BLaER1 treated with 17β-estradiol and CSF1 and Interleukin-3, amounts not matched to agents 10 nM and 100 nM (cell line): ENCODE results near the gene RNF11.

Experiments
- H3K27ac ChIP-seq, 11 experiments: shearing (Covaris generic); formaldehyde crosslinking; 2 replicates each; pipeline ENCODE4 v1.8.1; 2022
- H3K27me3 ChIP-seq, 11 experiments: shearing (Covaris generic); formaldehyde crosslinking; 2 replicates each; pipeline ENCODE4 v1.8.1; 2022
- H3K36me3 ChIP-seq, 11 experiments: shearing (Covaris generic); formaldehyde crosslinking; 2 replicates each; pipeline ENCODE4 v1.8.1; 2022
- H3K4me1 ChIP-seq, 10 experiments: shearing (Covaris generic); formaldehyde crosslinking; 2 replicates each; pipeline ENCODE4 v1.8.1; 2022
- H3K4me2 ChIP-seq, 11 experiments: shearing (Covaris generic); formaldehyde crosslinking; 2 replicates each; pipeline ENCODE4 v1.8.1; 2022
- H3K4me3 ChIP-seq, 10 experiments: shearing (Covaris generic); formaldehyde crosslinking; 2 replicates each; pipeline ENCODE4 v1.8.1; 2022
- H3K9ac ChIP-seq, 11 experiments: shearing (Covaris generic); formaldehyde crosslinking; 2 replicates each; pipeline ENCODE4 v1.8.1; 2022
- H3K9me3 ChIP-seq, 11 experiments: shearing (Covaris generic); formaldehyde crosslinking; replicated peaks in 1 of 11; 2 replicates each; pipeline ENCODE4 v1.8.1; 2022
- H4K20me1 ChIP-seq, 11 experiments: shearing (Covaris generic); formaldehyde crosslinking; 2 replicates each; pipeline ENCODE4 v1.8.1; 2022
- Cebpa-rat ChIP-seq, 11 experiments: shearing (Covaris generic); IDR thresholded peaks; 2 replicates each; pipeline ENCODE4 v1.8.1; 2022

Gene RNF11

DNA sequence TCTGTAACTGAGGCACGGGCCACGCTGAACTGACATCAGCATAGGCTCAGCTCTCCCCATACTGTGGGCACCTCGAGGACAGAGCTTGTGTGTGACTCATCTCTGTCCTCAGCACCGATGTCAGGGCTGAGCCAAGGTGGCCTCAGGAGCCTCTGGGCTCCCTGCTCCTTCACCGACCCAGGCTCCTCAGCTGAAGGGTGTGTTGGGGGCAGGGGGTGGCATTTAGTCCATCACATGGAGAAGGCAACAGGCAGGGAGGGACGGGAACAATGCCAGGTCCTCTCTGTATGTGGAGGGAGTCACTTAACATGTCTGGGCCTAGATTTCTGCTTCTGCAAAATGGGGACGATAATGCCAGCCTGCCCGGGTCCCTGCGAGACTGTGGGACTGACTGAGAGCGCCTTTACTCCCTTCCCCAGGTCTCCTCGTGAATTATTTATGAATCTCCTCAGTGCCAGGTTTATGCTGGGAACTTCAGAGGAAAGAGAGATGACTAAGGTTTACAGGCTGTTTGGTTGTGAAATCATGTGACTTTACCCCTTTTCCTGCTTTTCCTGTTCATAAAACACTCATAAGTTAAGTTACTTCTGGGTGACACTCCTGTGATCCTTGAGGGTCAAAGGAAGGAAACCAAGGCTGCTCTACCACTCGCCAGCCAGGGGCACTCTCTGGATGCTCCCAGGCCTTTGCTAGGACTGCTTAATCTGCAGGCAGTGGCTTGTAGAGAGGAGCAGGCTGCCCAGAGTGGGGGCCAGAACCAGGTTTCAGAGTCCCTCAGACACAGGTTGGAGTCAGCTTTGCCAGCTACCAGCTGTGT is 78.1 kb downstream of the RNF11 start:
- no peak for TF ChIP-seq Cebpa-rat (IDR thresholded peaks at IDR 0.05)
- Histone ChIP-seq H3K4me2 (peak overlapping the region in 10 of 11 experiments; percentile 24 to 79 (median 49); a peak in 19 of 22 replicates), H3K27ac (peak overlapping the region in 6 of 11 experiments; percentile 42 to 62 (median 52); a peak in 11 of 22 replicates)

DNA sequence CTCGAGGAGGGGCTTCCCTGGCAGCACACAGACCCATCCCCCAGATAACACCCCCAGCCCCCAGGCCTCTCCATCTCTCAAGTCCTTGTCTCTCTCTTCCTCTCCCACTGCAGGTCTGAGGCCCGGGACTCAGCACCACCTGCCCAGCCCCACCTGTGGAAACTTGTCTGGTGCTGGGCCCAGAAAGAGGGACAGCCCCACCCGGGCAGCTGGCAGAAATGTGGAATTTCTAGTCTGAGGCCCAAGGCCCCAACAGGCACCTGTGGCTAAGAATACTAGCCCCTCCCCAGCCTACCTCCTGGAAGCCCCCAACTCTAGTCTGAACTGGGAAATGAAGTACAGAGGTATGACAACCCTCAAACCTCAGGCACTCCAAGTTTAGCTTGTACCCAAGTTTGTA is 78.9 kb downstream of the RNF11 start:
- no peak overlapping the region for H3K4me3 ChIP-seq
- H3K27ac ChIP-seq, result peak overlapping the region in 2 of 11 experiments; percentile 56 to 57; a peak in 3 of 22 replicates
- no peak for TF ChIP-seq Cebpa-rat (IDR thresholded peaks at IDR 0.05)
- no peaks in the 10 kb centered on the region for H3K9me3 ChIP-seq
- H4K20me1 ChIP-seq, result no peaks in the 10 kb centered on the region
- H3K4me1 ChIP-seq, result peaks cover 23 to 53% (median 33%) of the 10 kb centered on the region in 10 experiments
- H3K27me3 ChIP-seq, result no peaks in the 10 kb centered on the region
- peak overlapping the region in 5 of 11 experiments; percentile 55 to 79 (median 71); a peak in 10 of 22 replicates for H3K4me2 ChIP-seq
- no peaks in the 10 kb centered on the region for H3K36me3 ChIP-seq
- H3K9ac ChIP-seq, result no peak overlapping the region; a peak in 1 of 22 replicates

More for the DNA sequence above, 78.1 kb downstream of the RNF11 start:
- no peaks in the 10 kb centered on the region for H4K20me1 ChIP-seq
- H3K36me3 ChIP-seq, result no peaks in the 10 kb centered on the region
- H3K9ac ChIP-seq, result peak overlapping the region in 4 of 11 experiments; percentile 6 to 46 (median 16); a peak in 5 of 22 replicates
- H3K27me3 ChIP-seq, result no peaks in the 10 kb centered on the region
- no peaks in the 10 kb centered on the region for H3K9me3 ChIP-seq
- H3K4me1 ChIP-seq, result peaks cover 23 to 53% (median 33%) of the 10 kb centered on the region in 10 experiments
- no peak overlapping the region for H3K4me3 ChIP-seq

DNA sequence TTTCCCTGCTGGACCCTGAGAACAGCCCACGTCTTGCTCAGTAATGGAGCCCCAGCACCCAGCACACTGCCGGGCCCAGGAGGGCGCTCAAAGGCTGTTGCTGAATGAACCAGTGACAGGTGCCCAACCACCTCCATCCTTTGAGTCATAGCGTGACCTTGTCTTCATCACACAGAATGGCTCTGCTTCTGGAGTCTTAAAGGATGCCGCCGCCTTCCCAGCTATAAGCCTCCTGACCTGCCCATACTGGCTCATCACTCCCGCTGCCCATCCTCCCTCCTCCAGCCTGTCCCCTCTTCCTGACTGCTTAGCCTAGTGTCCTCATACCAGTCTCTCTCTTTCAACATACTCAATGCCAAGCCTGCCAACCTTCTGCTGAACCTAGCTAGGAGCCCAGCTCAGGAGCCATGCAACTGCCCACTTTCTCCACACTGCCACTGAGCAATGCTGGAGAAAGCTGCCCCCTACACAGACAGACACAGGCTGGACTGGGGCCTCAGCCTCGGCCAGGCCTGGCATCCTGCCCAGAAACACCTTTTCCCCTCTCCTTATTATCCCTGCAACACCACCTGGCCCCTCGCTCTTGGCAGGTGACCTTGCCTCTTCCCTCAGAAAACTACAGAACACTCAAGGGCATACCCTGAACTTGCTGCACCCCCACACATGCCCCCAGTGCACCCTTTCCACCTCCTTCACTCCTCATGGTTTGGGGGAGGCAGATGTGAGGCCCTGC is 80.2 kb downstream of the RNF11 start:
- no peak overlapping the region for H3K4me3 ChIP-seq
- H3K9ac ChIP-seq, result no peak overlapping the region
- no peaks in the 10 kb centered on the region for H4K20me1 ChIP-seq
- no peak overlapping the region for H3K4me2 ChIP-seq
- no peaks in the 10 kb centered on the region for H3K9me3 ChIP-seq
- H3K27ac ChIP-seq, result no peak overlapping the region
- no peaks in the 10 kb centered on the region for H3K36me3 ChIP-seq
- no peaks in the 10 kb centered on the region for H3K27me3 ChIP-seq
- no peak for TF ChIP-seq Cebpa-rat (IDR thresholded peaks at IDR 0.05)
- peaks cover 13 to 42% (median 21%) of the 10 kb centered on the region in 10 experiments for H3K4me1 ChIP-seq

DNA sequence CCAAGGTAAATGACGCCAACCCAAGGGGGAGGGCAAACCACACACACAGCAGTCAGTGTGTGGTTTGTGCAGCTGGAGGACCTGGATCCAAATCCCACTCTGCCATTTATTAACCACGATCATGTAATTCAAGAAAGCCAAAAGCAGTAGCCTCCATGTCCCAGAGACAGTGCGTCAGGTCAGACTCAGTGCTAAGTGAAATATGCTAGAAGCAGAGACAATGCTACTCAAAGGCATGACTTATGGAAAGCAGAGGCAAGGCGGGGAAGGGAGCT is 80.7 kb downstream of the RNF11 start:
- Histone ChIP-seq H3K36me3 (no peaks in the 10 kb centered on the region), H4K20me1 (no peaks in the 10 kb centered on the region), H3K4me3 (no peak overlapping the region), H3K9me3 (no peaks in the 10 kb centered on the region), H3K4me1 (peaks cover 8 to 37% (median 18%) of the 10 kb centered on the region in 10 experiments; a peak in 18 of 20 replicates), H3K9ac (no peak overlapping the region), H3K4me2 (no peak overlapping the region), H3K27me3 (no peaks in the 10 kb centered on the region), H3K27ac (no peak overlapping the region)
- no peak for TF ChIP-seq Cebpa-rat (IDR thresholded peaks at IDR 0.05)

DNA sequence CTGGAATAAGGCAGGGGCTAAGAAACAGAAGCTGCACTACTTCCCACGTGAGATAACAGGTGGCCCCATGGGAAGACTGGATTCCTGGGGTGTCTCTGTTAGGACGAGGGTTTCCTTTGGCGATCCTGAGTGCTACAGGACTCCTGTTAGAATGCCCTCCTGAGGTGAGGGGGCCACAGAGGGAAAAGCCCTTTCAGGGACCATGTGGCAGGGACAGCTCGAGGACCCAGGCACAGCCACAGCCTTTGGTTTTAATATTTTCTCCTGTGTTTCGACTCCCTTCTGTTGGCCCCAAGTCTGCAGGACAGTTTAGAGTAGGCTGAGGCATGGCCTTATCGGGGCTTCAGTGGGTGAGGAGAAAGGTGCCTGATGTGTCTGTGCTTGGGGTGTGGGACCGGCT is 81.7 kb downstream of the RNF11 start:
- TF ChIP-seq Cebpa-rat (IDR thresholded peaks at IDR 0.05), result no peak
- no peak overlapping the region for H3K4me3 ChIP-seq
- H3K9me3 ChIP-seq, result no peaks in the 10 kb centered on the region
- no peak overlapping the region for H3K4me2 ChIP-seq
- no peaks in the 10 kb centered on the region for H4K20me1 ChIP-seq
- no peaks in the 10 kb centered on the region for H3K27me3 ChIP-seq
- H3K4me1 ChIP-seq, result peaks cover 7 to 27% (median 18%) of the 10 kb centered on the region in 10 experiments; a peak in 18 of 20 replicates
- no peak overlapping the region for H3K27ac ChIP-seq
- no peak overlapping the region for H3K9ac ChIP-seq
- no peaks in the 10 kb centered on the region for H3K36me3 ChIP-seq

DNA sequence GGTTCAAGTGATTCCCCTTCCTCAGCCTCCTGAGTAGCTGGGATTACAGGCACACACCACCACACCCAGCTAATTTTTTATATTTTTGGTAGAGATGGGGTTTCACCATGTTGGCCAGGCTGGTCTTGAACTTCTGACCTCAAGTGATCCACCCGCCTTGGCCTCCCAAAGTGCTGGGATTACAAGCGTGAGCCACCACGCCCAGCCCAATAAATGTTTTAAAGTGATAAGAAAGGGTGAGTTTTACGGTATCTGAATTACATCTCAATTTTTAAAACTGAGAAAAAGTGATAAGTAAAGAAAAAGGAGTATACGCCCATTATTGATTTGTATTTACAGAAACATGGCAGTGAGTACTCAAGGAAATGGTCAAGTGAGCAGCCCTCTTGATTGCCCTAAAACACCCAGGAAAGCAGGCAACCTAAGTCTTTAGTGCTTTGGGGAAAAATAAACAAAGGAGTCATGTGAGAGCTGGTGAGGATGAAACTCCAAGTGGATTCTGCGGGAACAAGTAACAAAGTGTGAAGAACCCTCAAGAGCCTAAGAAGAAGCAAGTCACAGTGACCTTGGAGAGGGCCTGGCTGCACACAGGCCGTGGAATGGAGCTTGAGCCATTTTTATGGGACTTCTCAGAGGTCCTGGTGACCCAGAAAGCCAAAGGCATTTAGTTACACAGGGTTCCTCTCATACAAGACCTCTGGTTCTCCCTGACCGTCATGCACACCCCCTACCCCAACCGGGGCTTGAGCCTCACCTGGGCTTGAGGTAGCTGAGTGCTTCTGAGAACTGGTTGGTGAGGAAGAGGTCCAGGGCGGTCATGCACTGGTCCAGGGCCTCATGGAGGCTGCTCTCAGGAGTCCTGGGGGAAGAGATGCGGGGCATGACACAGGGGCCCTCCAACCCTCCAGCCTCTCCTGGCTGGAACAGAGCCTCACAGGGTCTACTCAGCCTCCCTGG is 85.2 kb downstream of the RNF11 start:
- Histone ChIP-seq H4K20me1 (no peaks in the 10 kb centered on the region), H3K9me3 (no peaks in the 10 kb centered on the region), H3K9ac (no peak overlapping the region), H3K27me3 (no peaks in the 10 kb centered on the region), H3K4me2 (no peak overlapping the region), H3K36me3 (no peaks in the 10 kb centered on the region), H3K4me1 (peaks cover 0 to 14% (median 3%) of the 10 kb centered on the region in 10 experiments; a peak in 7 of 20 replicates), H3K4me3 (no peak overlapping the region), H3K27ac (no peak overlapping the region)
- no peak for TF ChIP-seq Cebpa-rat (IDR thresholded peaks at IDR 0.05)

DNA sequence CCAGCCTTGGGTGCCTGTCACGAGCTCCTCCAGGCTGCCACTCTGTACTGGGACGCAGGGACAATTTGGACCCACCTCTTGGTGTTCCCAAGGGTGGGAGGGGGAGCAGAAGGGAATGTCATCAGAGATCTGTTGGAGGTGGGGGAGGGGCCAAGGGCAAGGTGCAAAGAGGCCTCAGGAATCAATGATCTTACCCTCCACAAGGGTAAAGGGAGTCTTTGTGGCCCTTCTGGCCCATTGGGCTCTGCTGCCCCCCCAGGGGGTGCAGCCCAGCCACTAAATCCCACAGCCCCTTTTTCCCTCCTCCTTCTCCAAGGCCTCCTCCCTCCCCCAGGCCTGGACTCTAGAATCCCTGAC is 85.8 kb downstream of the RNF11 start:
- no peaks in the 10 kb centered on the region for H4K20me1 ChIP-seq
- peaks cover 0 to 10% (median 3%) of the 10 kb centered on the region in 10 experiments; a peak in 6 of 20 replicates for H3K4me1 ChIP-seq
- H3K4me3 ChIP-seq, result no peak overlapping the region
- H3K9me3 ChIP-seq, result no peaks in the 10 kb centered on the region
- H3K36me3 ChIP-seq, result no peaks in the 10 kb centered on the region
- no peak overlapping the region for H3K9ac ChIP-seq
- H3K27me3 ChIP-seq, result no peaks in the 10 kb centered on the region; a peak in 1 of 22 replicates
- H3K27ac ChIP-seq, result no peak overlapping the region
- no peak overlapping the region for H3K4me2 ChIP-seq
- no peak for TF ChIP-seq Cebpa-rat (IDR thresholded peaks at IDR 0.05)

- TF ChIP-seq Cebpa-rat (IDR thresholded peaks at IDR 0.05), result no peak
- no peak overlapping the region for H3K4me2 ChIP-seq
- H3K9ac ChIP-seq, result no peak overlapping the region
- no peak overlapping the region for H3K4me3 ChIP-seq
- H4K20me1 ChIP-seq, result no peaks in the 10 kb centered on the region
- H3K4me1 ChIP-seq, result peaks cover 0 to 9% (median 3%) of the 10 kb centered on the region in 10 experiments; a peak in 5 of 20 replicates
- H3K9me3 ChIP-seq, result no peaks in the 10 kb centered on the region
- no peak overlapping the region for H3K27ac ChIP-seq
- no peaks in the 10 kb centered on the region; a peak in 1 of 22 replicates for H3K27me3 ChIP-seq
- H3K36me3 ChIP-seq, result no peaks in the 10 kb centered on the region
Observed at GRCh38 chr1:51322417-51323101, 86.5 kb downstream of the RNF11 start.
